Stimulated activated naive B cell treated with anti-CD40 and anti-IgM and Interleukin-4, amounts not matched to agents 10 μg/mL and 1 μg/mL and 100 μg/mL, for 72 hours (primary cell): Measurements from ENCODE around the gene VPREB3.
A peak's percentile ranks its signal among the peaks of the same experiment; 100 is the strongest.

Experiments
- ATAC-seq, 2 donors: fragments of 150-1000 bp; cut with Tn5 transposase; replicated peaks; 2 replicates each; pipeline ENCODE4 v1.10.0; 2021; ENCODE audit warnings: moderate library complexity in 1 of 2
- DNase-seq: peaks from one replicate; pipeline ENCODE4 v3.0.0; 2021
- H3K27ac Mint-ChIP-seq: one replicate; pipeline ENCODE4 v1.8.0; 2022; ENCODE audit warnings: mild to moderate bottlenecking, mixed read lengths
- H3K27me3 Mint-ChIP-seq, 2 donors: one replicate each; pipeline ENCODE4 v1.8.0; 2022; ENCODE audit warnings: mixed read lengths in 2 of 2
- H3K36me3 Mint-ChIP-seq, 2 donors: one replicate each; pipeline ENCODE4 v1.8.0; 2022; ENCODE audit warnings: mixed read lengths in 2 of 2, mild to moderate bottlenecking in 1 of 2
- H3K4me1 Mint-ChIP-seq, 2 donors: one replicate each; pipeline ENCODE4 v1.8.0; 2022; ENCODE audit warnings: mixed read lengths in 2 of 2, mild to moderate bottlenecking in 1 of 2
- H3K4me3 Mint-ChIP-seq, 2 donors: one replicate each; pipeline ENCODE4 v1.8.0; 2022; ENCODE audit warnings: mild to moderate bottlenecking in 2 of 2, mixed read lengths in 2 of 2, moderate library complexity in 1 of 2
- H3K9me3 Mint-ChIP-seq, 2 donors: one replicate each; pipeline ENCODE4 v1.8.0; 2022; ENCODE audit warnings: mixed read lengths in 2 of 2, mild to moderate bottlenecking in 1 of 2

Gene VPREB3

DNA sequence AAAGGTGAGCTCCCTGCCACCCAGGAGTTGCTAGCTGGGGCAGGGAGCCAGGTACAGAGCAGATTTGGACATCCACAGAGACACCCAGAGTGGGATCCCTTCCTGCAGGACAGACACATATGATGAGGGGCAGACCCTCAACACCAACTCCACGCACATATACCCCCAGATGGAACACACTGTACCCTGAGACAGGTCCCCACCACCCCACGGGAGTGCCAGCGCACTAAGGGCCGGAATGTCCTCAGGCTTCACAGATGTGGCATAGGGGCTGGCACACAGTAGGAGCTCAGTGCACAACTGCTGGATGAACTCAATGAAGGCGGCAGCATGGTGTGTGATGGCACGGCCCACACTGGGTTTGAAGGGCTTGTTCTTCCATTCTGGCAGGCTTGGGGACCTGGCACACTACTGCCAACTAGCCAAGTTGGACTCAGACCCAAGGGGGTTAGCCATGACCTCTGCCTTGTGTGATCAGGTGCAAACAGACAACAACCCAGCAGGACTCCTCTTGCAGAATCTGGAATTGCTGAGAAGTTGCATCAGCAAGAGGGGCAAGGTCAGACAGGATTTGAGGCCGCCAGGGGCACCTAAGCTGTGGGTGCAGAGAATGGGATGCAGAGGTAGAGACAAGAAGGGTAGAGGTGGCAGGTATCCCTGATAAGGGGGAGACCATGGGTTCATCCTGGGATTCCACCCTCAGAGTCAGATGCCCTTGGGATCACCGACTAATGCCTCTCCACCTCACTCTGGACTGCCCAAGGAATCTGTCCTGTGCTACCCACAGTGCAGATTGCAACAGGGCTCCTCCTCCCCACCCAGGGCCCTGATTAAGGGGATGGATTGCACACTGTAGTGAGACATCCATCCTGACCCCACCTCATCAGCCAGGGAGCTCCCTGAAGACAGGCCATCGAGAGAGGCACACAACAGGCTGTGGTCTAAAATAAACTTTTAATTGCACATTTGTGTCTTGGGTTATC, 11.0 kb upstream of the VPREB3 start:
- no peak for ATAC-seq

DNA sequence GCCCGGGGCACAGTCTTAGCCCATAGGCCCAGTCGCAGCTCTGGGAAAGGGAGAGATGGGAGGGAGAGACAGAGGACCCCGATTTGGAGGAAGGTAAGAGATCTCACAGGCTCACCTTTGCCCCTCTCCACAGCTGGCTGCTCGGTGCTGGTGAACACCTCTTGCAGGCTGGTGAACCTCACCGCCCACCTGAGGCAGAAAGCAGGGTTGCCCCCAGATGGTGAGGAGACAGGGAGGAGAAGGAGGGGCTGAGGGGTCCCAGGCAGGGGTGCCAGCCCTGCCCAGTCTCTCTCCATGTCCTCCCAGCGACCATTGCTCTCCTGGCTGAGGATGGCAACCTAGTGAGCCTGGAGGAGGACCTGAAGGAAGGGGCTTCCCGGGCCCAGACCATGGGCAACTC, 9.7 kb upstream of the VPREB3 start:
- no peaks in the 10 kb centered on the region for H3K27me3 Mint-ChIP-seq
- H3K9me3 Mint-ChIP-seq = no peaks in the 10 kb centered on the region
- H3K36me3 Mint-ChIP-seq = peaks cover 10 to 29% of the 10 kb centered on the region in 2 donors
- DNase-seq = no peak
- no peak for ATAC-seq
- peak overlapping the region; percentile 76 for H3K4me3 Mint-ChIP-seq
- H3K4me1 Mint-ChIP-seq = peaks cover 45 to 73% of the 10 kb centered on the region in 2 donors
- H3K27ac Mint-ChIP-seq = no peak overlapping the region

More for the DNA sequence above, 11.0 kb upstream of the VPREB3 start:
- H3K9me3 Mint-ChIP-seq = no peaks in the 10 kb centered on the region
- no peak for DNase-seq
- H3K27me3 Mint-ChIP-seq = no peaks in the 10 kb centered on the region
- peaks cover 10 to 29% of the 10 kb centered on the region in 2 donors for H3K36me3 Mint-ChIP-seq
- peaks cover 50 to 81% of the 10 kb centered on the region in 2 donors for H3K4me1 Mint-ChIP-seq
- peak overlapping the region in 1 of 2 donors; percentile 71 for H3K4me3 Mint-ChIP-seq
- no peak overlapping the region for H3K27ac Mint-ChIP-seq

DNA sequence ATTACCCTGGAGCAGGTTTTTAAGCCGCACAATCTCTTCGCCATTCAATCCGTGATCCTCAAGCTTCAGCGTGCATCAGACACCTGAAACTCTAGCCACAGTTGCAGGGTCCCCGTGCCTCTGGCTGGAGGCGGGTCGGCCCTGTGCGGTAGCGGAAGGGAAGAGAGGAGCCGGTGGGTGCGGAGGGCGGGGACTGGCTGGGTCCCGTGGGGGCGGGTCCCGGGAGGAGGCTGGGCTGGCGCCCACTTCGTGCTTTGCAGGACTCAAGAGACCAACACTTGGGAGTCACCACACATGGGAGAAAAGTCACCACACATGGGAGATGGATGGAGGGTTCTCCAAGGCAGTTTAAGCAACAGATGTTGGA, 9.3 kb upstream of the VPREB3 start:
- Mint-ChIP-seq H3K36me3 (peaks cover 10 to 29% of the 10 kb centered on the region in 2 donors), H3K27ac (peak overlapping the region; percentile 42), H3K4me3 (peak overlapping the region; percentile 76), H3K27me3 (no peaks in the 10 kb centered on the region), H3K9me3 (no peaks in the 10 kb centered on the region), H3K4me1 (peaks cover 44 to 69% of the 10 kb centered on the region in 2 donors)
- DNase-seq (no peak), ATAC-seq (peak in 1 of 2 donors; percentile 17)

DNA sequence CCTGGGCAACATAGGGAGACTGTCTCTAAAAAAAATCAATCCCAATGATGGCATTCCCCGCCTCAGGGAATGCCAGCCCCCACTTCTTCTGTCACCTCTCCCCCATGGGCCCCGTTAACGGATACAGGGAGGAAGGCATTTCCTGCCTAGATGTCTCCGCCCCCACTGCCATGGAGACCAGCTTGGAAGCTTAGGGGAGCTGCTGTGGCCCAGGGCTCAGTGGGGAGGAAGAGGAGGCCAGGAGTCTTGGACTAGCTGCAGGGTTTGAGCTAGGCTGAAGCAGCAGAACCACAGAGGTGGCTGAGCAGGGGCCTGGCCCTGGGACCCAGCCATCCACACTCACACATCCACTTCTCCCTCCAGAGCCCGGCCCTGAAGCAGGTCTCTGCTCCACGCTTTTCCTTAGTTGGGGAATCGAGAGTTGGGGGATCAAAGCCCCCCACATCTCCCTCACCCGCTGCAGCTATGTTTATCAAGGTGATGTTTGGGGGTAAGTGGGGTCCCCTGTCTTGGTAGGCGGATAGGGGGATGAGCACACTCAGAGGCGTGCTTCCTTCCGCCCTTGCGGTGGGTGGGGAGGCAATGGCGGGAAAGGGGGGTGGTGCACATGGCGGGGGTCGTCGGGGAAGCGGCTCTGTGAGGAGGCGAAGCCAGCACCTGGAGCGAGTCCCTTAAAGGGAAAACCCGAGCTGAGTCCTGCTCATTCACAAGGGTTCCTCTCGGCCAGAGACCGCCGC, 8.8 kb upstream of the VPREB3 start, which contains the start of gene C22orf15:
Gene C22orf15, plus strand, starts transcription at position 149 of the 737 bp plus-strand sequence. Its CDS starts 317 bp downstream, at position 466.
- H3K9me3 Mint-ChIP-seq = no peaks in the 10 kb centered on the region
- H3K4me1 Mint-ChIP-seq = peaks cover 40 to 64% of the 10 kb centered on the region in 2 donors
- peak within 1 kb of the TSS; percentile 42 for H3K27ac Mint-ChIP-seq
- no peaks in the 10 kb centered on the region for H3K27me3 Mint-ChIP-seq
- peak within 1 kb of the TSS; percentile 76 for H3K4me3 Mint-ChIP-seq
- DNase-seq = no peak
- H3K36me3 Mint-ChIP-seq = peaks cover 10 to 29% of the 10 kb centered on the region in 2 donors
- ATAC-seq = no peak

DNA sequence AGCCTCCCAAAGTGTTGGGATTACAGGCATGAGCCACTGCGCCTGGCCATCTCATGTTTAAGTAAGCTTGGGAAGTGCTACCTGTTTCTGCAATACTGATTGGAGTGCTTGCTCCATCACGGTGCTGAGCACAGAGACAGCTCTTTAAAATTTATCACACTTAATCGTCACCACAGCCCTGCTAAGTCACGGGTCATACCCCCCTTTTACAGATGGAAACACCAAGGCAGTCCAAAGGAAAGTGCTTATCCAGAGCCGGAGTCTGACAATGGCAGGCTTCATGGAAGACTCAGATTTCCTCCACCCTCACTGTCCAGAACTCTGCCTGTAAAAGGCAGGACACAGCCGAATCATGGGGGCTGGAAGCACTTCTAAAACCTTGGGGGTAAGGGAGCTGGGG, 5.8 kb upstream of the VPREB3 start:
- DNase-seq = no peak
- Mint-ChIP-seq H3K4me1 (peaks cover 42 to 71% of the 10 kb centered on the region in 2 donors), H3K36me3 (peaks cover 5 to 20% of the 10 kb centered on the region in 2 donors), H3K4me3 (no peak overlapping the region), H3K9me3 (peaks cover 0 to 2% of the 10 kb centered on the region in 2 donors), H3K27me3 (no peaks in the 10 kb centered on the region), H3K27ac (peak overlapping the region; percentile 1)
- no peak for ATAC-seq

DNA sequence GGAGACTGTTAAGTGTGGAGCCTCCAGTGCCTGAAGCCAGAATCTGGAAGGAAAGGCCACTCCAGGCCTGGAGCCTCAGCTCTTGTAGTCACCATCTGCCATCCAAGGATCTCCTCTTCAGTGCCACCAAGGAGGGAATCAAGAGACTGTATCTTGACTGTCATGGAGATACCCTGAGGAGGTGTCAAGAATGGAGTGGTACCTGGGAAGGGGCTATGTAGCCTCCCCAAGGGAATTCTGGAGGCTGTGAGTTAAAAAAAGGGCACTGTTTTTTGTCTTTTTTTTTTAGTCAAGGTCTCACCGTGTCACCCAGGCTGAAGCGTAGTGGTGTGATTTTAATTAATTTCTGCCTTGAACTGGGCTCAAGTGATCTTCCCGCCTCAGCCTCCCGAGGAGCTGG, 5.3 kb upstream of the VPREB3 start:
- DNase-seq (no peak), ATAC-seq (no peak)
- Mint-ChIP-seq H3K9me3 (peaks cover 0 to 2% of the 10 kb centered on the region in 2 donors), H3K27me3 (no peaks in the 10 kb centered on the region), H3K27ac (no peak overlapping the region), H3K4me3 (no peak overlapping the region), H3K36me3 (peaks cover 5 to 15% of the 10 kb centered on the region in 2 donors), H3K4me1 (peaks cover 39 to 71% of the 10 kb centered on the region in 2 donors)

DNA sequence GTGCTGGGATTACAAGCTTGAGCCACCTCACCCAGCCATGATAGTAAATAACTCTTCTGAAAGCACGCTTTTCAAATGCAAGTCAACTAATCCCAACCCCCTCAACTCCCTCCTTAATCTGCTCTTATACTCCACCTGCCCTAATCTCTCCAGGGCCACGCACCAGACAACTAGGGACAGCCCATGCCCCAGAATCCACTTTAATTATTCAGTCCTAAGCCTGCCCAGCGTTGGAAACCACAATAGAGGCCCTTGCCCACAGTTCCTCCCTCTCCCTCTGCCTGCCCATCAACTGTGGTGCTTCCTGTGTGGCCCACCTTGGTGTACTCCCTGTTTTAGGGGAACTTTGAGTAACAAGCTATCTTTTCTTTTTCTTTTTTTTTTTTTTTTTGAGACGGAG, 2.7 kb upstream of the VPREB3 start:
- Mint-ChIP-seq H3K27ac (peak overlapping the region; percentile 52), H3K9me3 (peaks cover 0 to 2% of the 10 kb centered on the region in 2 donors), H3K4me1 (peaks cover 44 to 77% of the 10 kb centered on the region in 2 donors), H3K36me3 (peaks cover 3 to 6% of the 10 kb centered on the region in 2 donors), H3K4me3 (peak overlapping the region in 1 of 2 donors; percentile 7), H3K27me3 (no peaks in the 10 kb centered on the region)
- ATAC-seq (peak; percentile 13 to 27), DNase-seq (peak; percentile 33)

DNA sequence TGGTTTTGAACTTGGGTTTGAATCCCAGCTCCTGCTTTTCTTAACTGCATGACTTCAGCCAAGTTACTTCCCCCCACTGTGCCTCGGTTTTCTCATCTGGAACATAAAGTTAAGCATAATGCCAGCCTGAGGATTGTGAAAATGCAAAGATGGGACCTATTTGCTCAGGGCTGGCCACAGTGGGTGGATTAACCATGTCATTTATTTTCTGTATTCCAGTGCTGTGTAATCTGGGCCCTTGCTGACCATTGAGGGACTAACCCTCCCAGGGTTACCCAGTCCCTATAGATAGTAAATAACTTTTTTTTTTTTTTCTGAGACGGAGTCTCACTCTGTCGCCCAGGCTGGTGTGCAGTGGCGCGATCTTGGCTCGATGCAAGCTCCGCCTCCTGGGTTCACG, 1.5 kb upstream of the VPREB3 start:
- Mint-ChIP-seq H3K4me1 (peaks cover 42 to 79% of the 10 kb centered on the region in 2 donors), H3K27me3 (no peaks in the 10 kb centered on the region), H3K27ac (no peak overlapping the region), H3K36me3 (peaks cover 1 to 6% of the 10 kb centered on the region in 2 donors), H3K4me3 (no peak overlapping the region), H3K9me3 (peaks cover 0 to 2% of the 10 kb centered on the region in 2 donors)
- no peak for ATAC-seq
- DNase-seq = no peak

DNA sequence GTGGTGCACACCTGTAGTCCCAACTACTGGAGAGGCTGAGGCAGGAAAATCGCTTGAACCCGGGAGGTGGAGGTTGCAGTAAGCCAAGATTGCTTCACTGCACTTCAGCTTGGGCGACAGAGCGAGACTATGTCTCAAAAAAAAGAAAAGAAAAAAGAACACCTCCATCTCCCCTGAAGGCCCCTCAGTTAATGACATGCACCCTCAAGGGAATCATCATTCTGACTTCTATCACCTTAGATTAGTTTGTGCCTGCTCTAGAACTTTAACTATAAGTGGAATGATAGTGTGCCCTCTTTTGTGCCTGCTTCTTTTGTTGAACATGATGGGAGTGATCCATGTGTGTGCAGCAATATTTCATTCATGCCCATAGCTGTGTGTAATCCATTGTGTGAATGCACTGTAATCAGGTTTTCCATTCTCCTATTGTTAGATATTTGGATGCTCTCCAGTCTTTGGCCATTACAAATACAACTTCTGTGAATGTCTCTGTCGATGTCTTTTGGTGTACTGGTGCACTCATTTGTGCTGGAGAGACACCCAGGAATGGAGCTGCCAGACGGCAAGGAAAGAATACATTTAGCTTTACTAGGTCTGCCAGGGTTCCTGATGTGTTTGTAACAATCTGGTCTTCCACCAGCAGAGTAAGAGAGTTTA, 883 bp upstream of the VPREB3 start:
- H3K27me3 Mint-ChIP-seq = no peaks in the 10 kb centered on the region
- H3K9me3 Mint-ChIP-seq = peaks cover 0 to 2% of the 10 kb centered on the region in 2 donors
- H3K4me1 Mint-ChIP-seq = peaks cover 42 to 80% of the 10 kb centered on the region in 2 donors
- no peak for ATAC-seq
- DNase-seq = no peak
- no peak overlapping the region for H3K4me3 Mint-ChIP-seq
- H3K36me3 Mint-ChIP-seq = peaks cover 0 to 3% of the 10 kb centered on the region in 2 donors
- no peak overlapping the region for H3K27ac Mint-ChIP-seq

DNA sequence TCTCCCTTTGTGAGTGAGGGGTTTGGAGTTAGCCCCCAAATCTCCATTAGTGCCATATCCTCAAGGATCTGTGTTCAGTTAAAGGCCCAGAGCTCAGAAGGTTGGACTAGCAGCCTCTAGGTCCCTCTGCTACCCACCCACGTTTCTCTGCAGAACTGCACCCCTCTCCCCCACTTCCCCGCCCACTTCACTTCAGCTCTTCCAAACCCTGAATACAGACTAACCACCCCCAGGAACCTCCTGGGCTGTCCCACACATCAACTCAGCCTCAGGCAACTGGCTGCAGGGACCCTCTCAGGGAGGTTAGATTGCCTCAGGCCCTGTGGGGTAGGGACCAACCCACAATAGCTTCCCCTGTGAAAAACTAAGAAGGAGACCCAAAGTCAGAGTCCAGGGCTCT, 840 bp downstream of the VPREB3 start:
- peaks cover 46 to 83% of the 10 kb centered on the region in 2 donors for H3K4me1 Mint-ChIP-seq
- peaks cover 0 to 7% of the 10 kb centered on the region in 2 donors for H3K36me3 Mint-ChIP-seq
- DNase-seq (no peak), ATAC-seq (no peak)
- peak overlapping the region; percentile 69 to 77 for H3K4me3 Mint-ChIP-seq
- peaks cover 0 to 2% of the 10 kb centered on the region in 2 donors for H3K9me3 Mint-ChIP-seq
- peak overlapping the region; percentile 82 for H3K27ac Mint-ChIP-seq
- no peaks in the 10 kb centered on the region for H3K27me3 Mint-ChIP-seq

DNA sequence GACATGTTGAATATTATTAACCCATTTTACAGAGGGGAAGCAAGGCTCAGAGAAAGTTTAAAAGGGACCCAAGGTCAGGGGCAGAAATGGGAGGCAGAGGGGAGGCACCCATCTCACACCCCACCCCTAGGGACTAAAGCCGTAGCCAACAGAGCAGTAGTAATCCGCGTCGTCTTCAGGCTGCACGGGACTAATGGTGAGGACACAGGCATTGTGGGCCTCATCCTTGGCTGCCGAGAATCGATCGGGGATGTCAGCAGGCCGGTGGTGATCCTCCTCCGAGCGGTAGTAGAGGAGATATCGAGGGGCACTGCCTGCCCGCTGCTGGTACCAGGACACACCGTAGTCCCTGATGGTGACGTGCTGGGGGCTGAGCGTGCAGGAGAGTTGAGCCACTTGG, 1.5 kb downstream of the VPREB3 start:
- ATAC-seq = peak; percentile 58 to 61
- DNase-seq = peak; percentile 67
- H3K27ac Mint-ChIP-seq = peak overlapping the region; percentile 97
- H3K4me1 Mint-ChIP-seq = peaks cover 46 to 80% of the 10 kb centered on the region in 2 donors
- no peaks in the 10 kb centered on the region for H3K27me3 Mint-ChIP-seq
- H3K4me3 Mint-ChIP-seq = peak overlapping the region; percentile 89 to 92
- peaks cover 0 to 7% of the 10 kb centered on the region in 2 donors for H3K36me3 Mint-ChIP-seq
- peaks cover 0 to 2% of the 10 kb centered on the region in 2 donors for H3K9me3 Mint-ChIP-seq

DNA sequence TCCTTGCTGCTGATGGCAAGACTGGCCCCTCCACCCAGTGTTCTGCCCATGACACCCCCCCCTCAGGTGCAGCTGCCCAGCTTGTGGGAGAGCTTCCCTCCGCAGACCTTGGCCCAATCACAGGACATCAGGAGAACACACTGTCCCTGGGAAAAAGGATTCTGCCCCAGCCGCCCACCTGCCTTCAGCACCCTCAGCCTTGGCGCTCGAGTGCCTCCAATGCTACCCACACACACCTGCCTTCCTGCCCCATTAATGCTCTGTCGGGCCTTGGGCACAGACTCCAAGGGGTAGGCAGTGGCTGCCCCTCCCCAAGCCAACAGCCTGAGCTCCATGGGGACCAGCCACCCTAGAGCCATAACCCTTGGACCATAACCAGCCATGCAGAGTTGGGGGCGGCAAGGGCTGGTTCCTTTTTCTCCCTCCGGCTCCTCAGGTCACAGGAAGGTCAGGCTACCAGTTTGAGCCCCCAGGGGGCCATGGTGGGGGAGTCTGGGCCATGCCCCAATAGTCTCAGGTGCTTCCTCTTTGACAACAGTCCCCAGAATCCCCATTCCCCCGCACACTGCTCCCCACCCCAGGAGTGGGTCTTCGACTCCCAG, 2.0 kb downstream of the VPREB3 start:
- Mint-ChIP-seq H3K4me3 (peak overlapping the region; percentile 89 to 92), H3K27me3 (no peaks in the 10 kb centered on the region), H3K4me1 (peaks cover 44 to 74% of the 10 kb centered on the region in 2 donors), H3K27ac (peak overlapping the region; percentile 97), H3K9me3 (peaks cover 0 to 2% of the 10 kb centered on the region in 2 donors), H3K36me3 (peaks cover 0 to 7% of the 10 kb centered on the region in 2 donors)
- ATAC-seq = peak; percentile 73 to 78
- peak; percentile 89 for DNase-seq

DNA sequence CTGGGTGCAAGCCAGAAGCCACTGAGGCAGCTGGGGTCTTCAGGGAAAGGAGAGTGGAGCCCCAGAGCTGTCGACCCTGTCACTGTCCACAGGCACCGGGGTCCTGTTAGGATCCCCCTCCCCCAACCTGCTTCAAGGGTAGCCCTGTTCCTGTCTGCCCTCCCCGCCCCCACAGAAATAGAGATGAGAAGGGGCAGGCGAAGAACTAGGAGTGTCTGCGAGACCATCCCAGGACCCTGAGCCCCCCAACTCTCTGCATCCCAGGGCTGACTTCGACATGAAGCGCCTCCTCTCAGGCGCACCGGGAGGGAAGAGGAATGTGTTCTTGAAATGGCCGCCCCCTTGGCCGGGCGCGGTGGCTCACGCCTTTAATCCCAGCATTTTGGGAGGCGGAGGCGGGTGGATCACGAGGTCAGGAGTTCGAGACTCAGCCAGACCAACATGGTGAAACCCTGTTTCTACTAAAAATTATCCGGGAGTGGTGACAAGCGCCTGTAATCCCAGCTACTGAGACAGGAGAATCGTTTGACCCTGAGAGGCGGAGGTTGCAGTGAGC, 2.7 kb downstream of the VPREB3 start:
- Mint-ChIP-seq H3K9me3 (no peaks in the 10 kb centered on the region), H3K4me1 (peaks cover 43 to 72% of the 10 kb centered on the region in 2 donors), H3K36me3 (peaks cover 2 to 11% of the 10 kb centered on the region in 2 donors), H3K27me3 (no peaks in the 10 kb centered on the region), H3K4me3 (peak overlapping the region; percentile 89 to 92), H3K27ac (peak overlapping the region; percentile 97)
- ATAC-seq (peak; percentile 5 to 8), DNase-seq (peak; percentile 17)
